ENCODE data around the gene ENO1. TPM values are rescaled to one million over a fixed set of nuclear protein-coding genes. Genes with fewer than 3 reads are reported as not detected.

The ENO1 gene
- 2,827 to 3,014 TPM (median 2,843 TPM) in 5 replicates for total RNA-seq (2022; extraction: Qiagen RNA extraction; ENCODE audit: low read depth)

DNA sequence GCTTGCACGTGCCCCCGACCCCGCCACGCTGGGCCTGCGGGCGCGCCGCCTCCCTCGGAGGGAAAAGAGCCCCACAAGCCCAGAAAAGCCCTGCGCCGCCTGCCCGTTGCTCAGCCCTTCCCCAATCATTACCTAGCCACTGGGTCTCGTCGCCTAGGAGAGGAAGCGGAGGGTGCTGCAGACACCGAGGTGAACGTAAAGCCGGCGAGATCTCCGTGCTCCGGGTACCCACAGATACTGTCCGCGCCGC is at the start of gene ENO1:
Gene ENO1, minus strand, starts transcription at position 239 of the 250 bp plus-strand sequence. CDS start 3,778 bp downstream, outside the sequence.

DNA sequence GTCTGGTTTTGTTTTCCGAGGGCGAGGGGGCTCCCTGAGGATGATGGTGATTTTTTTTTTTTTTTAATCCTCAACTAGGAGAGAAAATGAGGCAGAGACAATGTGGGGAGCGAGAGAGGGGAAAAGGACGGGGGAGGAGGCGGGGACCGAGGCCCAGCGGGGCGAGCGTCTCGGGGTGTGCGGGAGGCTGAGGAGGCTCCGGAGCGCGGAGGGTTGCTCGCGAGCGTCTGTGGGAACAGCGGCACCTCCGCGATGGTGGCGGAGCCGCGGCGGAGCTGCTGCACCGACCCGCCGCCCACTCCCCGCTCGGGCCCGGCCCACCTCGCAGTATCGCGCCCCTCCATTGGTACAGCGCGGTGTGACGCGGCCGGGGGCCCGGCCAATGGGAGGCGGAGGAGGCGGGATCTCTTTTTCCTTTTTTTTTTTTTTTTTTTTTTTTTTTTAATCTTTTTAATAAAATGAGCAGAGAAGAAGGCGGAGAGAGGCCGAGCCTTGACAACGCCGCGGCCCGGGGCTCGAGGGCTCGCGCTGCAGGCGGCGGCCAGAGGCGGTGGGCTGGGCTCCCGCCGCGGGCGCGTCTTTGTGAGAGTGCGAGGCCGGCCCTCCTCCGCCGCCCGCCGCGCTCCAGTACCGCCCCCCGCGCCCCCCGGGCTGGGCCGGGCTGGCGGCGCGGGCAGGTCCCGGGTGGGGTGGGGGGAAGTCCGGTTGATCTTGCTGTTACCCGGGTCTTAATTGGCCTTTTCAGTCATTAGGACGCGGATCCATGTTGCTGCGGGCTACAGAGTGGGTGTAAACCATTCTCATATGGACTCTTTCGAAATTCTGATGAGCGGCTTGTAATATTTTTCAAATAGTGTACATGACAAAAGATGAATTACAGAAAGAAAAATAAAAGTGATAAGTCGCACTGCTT is 60.8 kb downstream of the ENO1 start, which contains the start of gene RERE:
Gene RERE, minus strand, starts transcription at position 229 of the 913 bp plus-strand sequence.

Other genes starting within 250 kb of the ENO1 start
- gene RERE, start 61.0 kb downstream of the ENO1 start, total RNA-seq (2022; extraction: Qiagen RNA extraction; ENCODE audit: low read depth) = 18.1 to 25.0 TPM (median 20.8 TPM) in 5 replicates
- gene CA6, start 67.2 kb upstream of the ENO1 start, total RNA-seq (2022; extraction: Qiagen RNA extraction; ENCODE audit: low read depth) = not detected in 5 replicates
- not detected in 5 replicates for gene SLC2A7, start 147.7 kb upstream of the ENO1 start, total RNA-seq (2022; extraction: Qiagen RNA extraction; ENCODE audit: low read depth)
- 0.05 to 0.26 TPM (median 0.13 TPM) in 5 replicates for gene SLC2A5, start 190.9 kb upstream of the ENO1 start, total RNA-seq (2022; extraction: Qiagen RNA extraction; ENCODE audit: low read depth)

Measured in A549 treated with CpdA at 1 μM for 4 hours (cell line).